Thyroid gland (tissue), 4 donors: ENCODE results near the gene RPTOR.

ENCODE experiments used
- POLR2A ChIP-seq, 2 donors: fragments of 450-650 bp; IDR thresholded peaks; one replicate each; pipeline ENCODE4 v1.6.1; 2017; ENCODE audit warnings: antibody characterized with exemption in 2 of 2, mild to moderate bottlenecking in 2 of 2, moderate library complexity in 1 of 2
- TF ChIP-seq, protein P1 (sequence below), 6 experiments: fragments of 200-600 bp in 3 of 6; fragments of 450-650 bp in 3 of 6; sonication (generic) in 3 of 6; IDR thresholded peaks; one replicate each; pipeline ENCODE4 v1.5.1; 2016 to 2019; ENCODE audit warnings: antibody characterized with exemption in 6 of 6, mild to moderate bottlenecking in 2 of 6, inconsistent platforms in 1 of 6, moderate library complexity in 1 of 6

GRCh38 chr17:80720610-80721577 lies 176.3 kb downstream of the RPTOR start:
- TF ChIP-seq, protein P1, sequence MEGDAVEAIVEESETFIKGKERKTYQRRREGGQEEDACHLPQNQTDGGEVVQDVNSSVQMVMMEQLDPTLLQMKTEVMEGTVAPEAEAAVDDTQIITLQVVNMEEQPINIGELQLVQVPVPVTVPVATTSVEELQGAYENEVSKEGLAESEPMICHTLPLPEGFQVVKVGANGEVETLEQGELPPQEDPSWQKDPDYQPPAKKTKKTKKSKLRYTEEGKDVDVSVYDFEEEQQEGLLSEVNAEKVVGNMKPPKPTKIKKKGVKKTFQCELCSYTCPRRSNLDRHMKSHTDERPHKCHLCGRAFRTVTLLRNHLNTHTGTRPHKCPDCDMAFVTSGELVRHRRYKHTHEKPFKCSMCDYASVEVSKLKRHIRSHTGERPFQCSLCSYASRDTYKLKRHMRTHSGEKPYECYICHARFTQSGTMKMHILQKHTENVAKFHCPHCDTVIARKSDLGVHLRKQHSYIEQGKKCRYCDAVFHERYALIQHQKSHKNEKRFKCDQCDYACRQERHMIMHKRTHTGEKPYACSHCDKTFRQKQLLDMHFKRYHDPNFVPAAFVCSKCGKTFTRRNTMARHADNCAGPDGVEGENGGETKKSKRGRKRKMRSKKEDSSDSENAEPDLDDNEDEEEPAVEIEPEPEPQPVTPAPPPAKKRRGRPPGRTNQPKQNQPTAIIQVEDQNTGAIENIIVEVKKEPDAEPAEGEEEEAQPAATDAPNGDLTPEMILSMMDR (IDR thresholded peaks at IDR 0.05): no peak
- TF ChIP-seq POLR2A (IDR thresholded peaks at IDR 0.05): no peak
